Right lobe of liver (tissue), 6 donors: ENCODE measurements around the gene SAMD5. TPM values are rescaled to one million over a fixed set of nuclear protein-coding genes. Genes with fewer than 3 reads are reported as not detected.

ENCODE experiments used
- ATAC-seq, 4 donors: fragments of 200-7000 bp; cut with Tn5 transposase; one replicate each; pipeline ENCODE4 v1.9.1; 2020; ENCODE audit warnings: mild to moderate bottlenecking in 4 of 4, moderate library complexity in 4 of 4
- DNase-seq, 3 donors: peaks; one replicate each; pipeline ENCODE4 v3.0.0-alpha.2; 2020
- H3K27ac ChIP-seq, 3 donors: fragments of 200-600 bp; one replicate each; pipeline ENCODE4 v1.8.0; 2022
- H3K27me3 ChIP-seq, 2 donors: fragments of 200-600 bp; one replicate each; pipeline ENCODE4 v1.8.0; 2022
- H3K36me3 ChIP-seq, 4 donors: fragments of 200-600 bp; sonication (generic) in 1 of 4; one replicate each; pipeline versions ENCODE4 v1.5.1 to v1.8.0; 2017 to 2022; ENCODE audit warnings: control low read depth in 1 of 4
- H3K4me1 ChIP-seq, 4 donors: fragments of 200-600 bp; sonication (generic) in 1 of 4; one replicate each; pipeline versions ENCODE4 v1.5.1 to v1.8.0; 2017 to 2022; ENCODE audit warnings: control low read depth in 1 of 4
- H3K4me3 ChIP-seq, 3 donors: fragments of 200-600 bp; one replicate each; pipeline ENCODE4 v1.8.0; 2022
- H3K9me3 ChIP-seq, 4 donors: fragments of 200-600 bp; sonication (generic) in 1 of 4; one replicate each; pipeline versions ENCODE4 v1.5.1 to v1.8.0; 2017 to 2022; ENCODE audit warnings: control low read depth in 1 of 4
- CTCF ChIP-seq, 4 donors: fragments of 200-600 bp in 3 of 4; fragments of 450-650 bp in 1 of 4; IDR thresholded peaks; one replicate each; pipeline versions ENCODE4 v1.5.1 to v1.8.0; 2016 to 2022; ENCODE audit warnings: antibody characterized with exemption in 4 of 4, mild to moderate bottlenecking in 2 of 4
- POLR2A ChIP-seq: fragments of 450-650 bp; IDR thresholded peaks from one replicate; pipeline ENCODE4 v1.6.1; 2017; ENCODE audit warnings: antibody characterized with exemption, mild to moderate bottlenecking
- WGBS: methylation state at CpG from one replicate; pipeline ENCODE4 v1.1.6; 2018; ENCODE audit warnings: low coverage, low lambda C conversion rate; ENCODE audit not compliant: insufficient coverage; ENCODE audit errors: missing lambda C conversion rate; 5-methylcytosine and 5-hydroxymethylcytosine counted together
- intact Hi-C, 2 donors: fragments of 100-400 bp; cut with DNase I; formaldehyde crosslinking; loops; one replicate each; pipeline versions ENCODE4 v1.11.2 to v1.14.1; 2022
- total RNA-seq, 6 experiments: library from RNA; depleted of rRNA in 2 of 6; stranded (reverse); fragments of >200 nt in 2 of 6; fragmentation: NEBNext Ultra II Directional in 3 of 6; extraction: Animal tissue kit (Norgen Biotek cat#: 25700) in 3 of 6; gene quantifications; one replicate each; pipeline versions ENCODE4 v1.1.0 to v1.2.4, GENCODE V29; 2016 to 2023
- donor health status: DM: no; HTN: yes; CAD: no.
- donor health status: DM: no; HTN: no; CAD: no.
- donor health status: DM: no; HTN: no; CAD: no.
- donor health status: DM: no; HTN: yes; CAD: no.
- donor health status: DM: no; HTN: yes; CAD: no.

SAMD5 gene
- total RNA-seq, 6 experiments from 2014 or later: 9.5 to 17.6 (median 11.5) TPM

GRCh38 chr6:147578883-147579282 is 70.4 kb downstream of the SAMD5 start:
- no peak for TF ChIP-seq POLR2A
- no peak for TF ChIP-seq CTCF (IDR thresholded peaks at IDR 0.05)
- DNase-seq: no peak
- intact Hi-C loops: no loop called here
- no peak overlapping the region for H3K4me3 ChIP-seq
- no peaks in the 10 kb centered on the region for H3K4me1 ChIP-seq
- no peaks in the 10 kb centered on the region for H3K27me3 ChIP-seq
- ATAC-seq: no peak
- no peak overlapping the region for H3K27ac ChIP-seq
- H3K9me3 ChIP-seq: no peaks in the 10 kb centered on the region
- no peaks in the 10 kb centered on the region for H3K36me3 ChIP-seq
- WGBS: 68% methylated on average over 2 of the region's 2 CpGs

- no peak for TF ChIP-seq POLR2A
- TF ChIP-seq CTCF (IDR thresholded peaks at IDR 0.05): no peak
- Histone ChIP-seq H3K27me3 (no peaks in the 10 kb centered on the region), H3K4me1 (no peaks in the 10 kb centered on the region), H3K27ac (no peak overlapping the region), H3K9me3 (no peaks in the 10 kb centered on the region), H3K4me3 (no peak overlapping the region), H3K36me3 (no peaks in the 10 kb centered on the region)
- no peak for DNase-seq
- ATAC-seq: no peak
- 81% methylated on average over 3 of the region's 3 CpGs for WGBS
- intact Hi-C loops: no loop called here
Observed at GRCh38 chr6:147579667-147580066, 71.2 kb downstream of the SAMD5 start.

GRCh38 chr6:147582991-147583390 is 74.5 kb downstream of the SAMD5 start:
- intact Hi-C loops: no loop called here
- Histone ChIP-seq H3K27ac (no peak overlapping the region), H3K4me3 (no peak overlapping the region), H3K36me3 (no peaks in the 10 kb centered on the region), H3K4me1 (peaks cover 0 to 10% (median 0%) of the 10 kb centered on the region in 4 donors), H3K27me3 (no peaks in the 10 kb centered on the region), H3K9me3 (no peaks in the 10 kb centered on the region)
- ATAC-seq (no peak), DNase-seq (no peak)
- TF ChIP-seq CTCF (IDR thresholded peaks at IDR 0.05): no peak
- TF ChIP-seq POLR2A: no peak
- 73% methylated on average over 1 of the region's 1 CpG for WGBS

- ATAC-seq (peak; percentile 68 to 88 (median 75)), DNase-seq (peak in 1 of 3 donors; percentile 23)
- H3K4me1 ChIP-seq: peaks cover 0 to 10% (median 0%) of the 10 kb centered on the region in 4 donors
- no peak overlapping the region for H3K27ac ChIP-seq
- H3K4me3 ChIP-seq: no peak overlapping the region
- no peaks in the 10 kb centered on the region for H3K27me3 ChIP-seq
- H3K9me3 ChIP-seq: no peaks in the 10 kb centered on the region
- intact Hi-C loops: no loop called here
- WGBS: 47% methylated on average over 3 of the region's 3 CpGs
- TF ChIP-seq CTCF (IDR thresholded peaks at IDR 0.05) (no peak), POLR2A (no peak)
- H3K36me3 ChIP-seq: no peaks in the 10 kb centered on the region
Observed at GRCh38 chr6:147585256-147585655, 76.8 kb downstream of the SAMD5 start.

- DNase-seq: peak in 2 of 3 donors; percentile 22 to 76
Observed at GRCh38 chr6:147586044-147586443, 77.6 kb downstream of the SAMD5 start.

More at GRCh38 chr6:147586044-147586443, 77.6 kb downstream of the SAMD5 start:
- 11% methylated on average over 4 of the region's 4 CpGs for WGBS
- peak; percentile 85 to 89 (median 86) for ATAC-seq
- Histone ChIP-seq H3K4me1 (peaks cover 0 to 10% (median 0%) of the 10 kb centered on the region in 4 donors), H3K27ac (peak overlapping the region in 1 of 3 donors; percentile 52), H3K9me3 (no peaks in the 10 kb centered on the region), H3K27me3 (no peaks in the 10 kb centered on the region), H3K4me3 (no peak overlapping the region), H3K36me3 (no peaks in the 10 kb centered on the region)
- intact Hi-C loops: no loop called here
- TF ChIP-seq POLR2A (no peak), CTCF (IDR thresholded peaks at IDR 0.05) (no peak)
